RWPE2 (cell line): ENCODE results near the gene RAB35.

ENCODE experiments used
- ATAC-seq: fragments of 200-7000 bp; cut with Tn5 transposase; 3 replicates; pipeline ENCODE4 v1.9.1; 2021; ENCODE audit warnings: low read depth
- DNase-seq: peaks from one replicate; pipeline ENCODE4 v3.0.0-alpha.2; 2020; ENCODE audit warnings: low spot score
- H3K27ac ChIP-seq: fragments of 450-650 bp; 2 replicates; pipeline ENCODE4 v1.5.1; 2017; ENCODE audit warnings: mild to moderate bottlenecking; ENCODE audit not compliant: poor library complexity, severe bottlenecking
- H3K27me3 ChIP-seq: fragments of 250-450 bp; sonication (Bioruptor Pico); 2 replicates; pipeline ENCODE4 v1.5.1; 2021; ENCODE audit warnings: mild to moderate bottlenecking, moderate library complexity; ENCODE audit not compliant: insufficient read depth, poor library complexity, severe bottlenecking
- H3K36me3 ChIP-seq: fragments of 250-450 bp; sonication (Bioruptor Pico); 2 replicates; pipeline ENCODE4 v1.5.1; 2020; ENCODE audit warnings: low read depth, mild to moderate bottlenecking, moderate library complexity
- H3K4me1 ChIP-seq: fragments of 250-450 bp; sonication (Bioruptor Pico); 2 replicates; pipeline ENCODE4 v1.5.1; 2021; ENCODE audit warnings: mild to moderate bottlenecking, moderate library complexity; ENCODE audit not compliant: insufficient read depth, poor library complexity, severe bottlenecking
- H3K4me3 ChIP-seq: fragments of 250-450 bp; sonication (Bioruptor Pico); 2 replicates; pipeline ENCODE4 v1.5.1; 2021; ENCODE audit warnings: mild to moderate bottlenecking, moderate library complexity; ENCODE audit not compliant: severe bottlenecking
- H3K9me3 ChIP-seq: fragments of 250-450 bp; sonication (Bioruptor Pico); 2 replicates; pipeline ENCODE4 v1.5.1; 2021; ENCODE audit warnings: mild to moderate bottlenecking, moderate library complexity; ENCODE audit not compliant: severe bottlenecking
- TF ChIP-seq, protein P1 (sequence below): fragments of 450-650 bp; IDR thresholded peaks from one replicate; pipeline ENCODE4 v1.5.1; 2017; ENCODE audit warnings: mild to moderate bottlenecking, moderate library complexity; ENCODE audit not compliant: poor library complexity, severe bottlenecking

Gene RAB35

DNA sequence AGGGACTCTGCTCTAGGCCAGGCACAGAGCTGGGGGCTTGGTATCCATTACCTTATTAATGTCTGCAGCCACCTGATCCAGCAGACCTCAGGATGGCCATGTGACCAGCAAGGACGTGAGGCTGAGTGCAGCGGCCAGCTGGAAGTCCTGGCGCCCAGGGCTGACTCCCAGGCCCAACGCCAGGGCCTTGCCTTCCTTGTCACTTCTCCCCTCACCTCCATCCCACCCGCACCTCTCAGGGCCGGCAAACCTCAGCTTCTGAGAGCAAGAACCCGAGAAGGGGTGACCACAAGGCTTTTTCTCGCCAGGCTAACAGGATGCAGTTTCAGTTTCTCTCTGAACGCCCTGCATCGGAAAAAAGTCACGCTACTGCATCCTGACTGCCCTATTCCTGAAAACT lies 15.4 kb downstream of the RAB35 start:
- H3K4me1 ChIP-seq: no peaks in the 10 kb centered on the region
- ATAC-seq (no peak), DNase-seq (no peak)
- no peak overlapping the region for H3K4me3 ChIP-seq
- no peaks in the 10 kb centered on the region for H3K27me3 ChIP-seq
- H3K27ac ChIP-seq: no peak overlapping the region
- H3K36me3 ChIP-seq: peaks cover 43% of the 10 kb centered on the region
- no peaks in the 10 kb centered on the region for H3K9me3 ChIP-seq
- TF ChIP-seq, protein P1, sequence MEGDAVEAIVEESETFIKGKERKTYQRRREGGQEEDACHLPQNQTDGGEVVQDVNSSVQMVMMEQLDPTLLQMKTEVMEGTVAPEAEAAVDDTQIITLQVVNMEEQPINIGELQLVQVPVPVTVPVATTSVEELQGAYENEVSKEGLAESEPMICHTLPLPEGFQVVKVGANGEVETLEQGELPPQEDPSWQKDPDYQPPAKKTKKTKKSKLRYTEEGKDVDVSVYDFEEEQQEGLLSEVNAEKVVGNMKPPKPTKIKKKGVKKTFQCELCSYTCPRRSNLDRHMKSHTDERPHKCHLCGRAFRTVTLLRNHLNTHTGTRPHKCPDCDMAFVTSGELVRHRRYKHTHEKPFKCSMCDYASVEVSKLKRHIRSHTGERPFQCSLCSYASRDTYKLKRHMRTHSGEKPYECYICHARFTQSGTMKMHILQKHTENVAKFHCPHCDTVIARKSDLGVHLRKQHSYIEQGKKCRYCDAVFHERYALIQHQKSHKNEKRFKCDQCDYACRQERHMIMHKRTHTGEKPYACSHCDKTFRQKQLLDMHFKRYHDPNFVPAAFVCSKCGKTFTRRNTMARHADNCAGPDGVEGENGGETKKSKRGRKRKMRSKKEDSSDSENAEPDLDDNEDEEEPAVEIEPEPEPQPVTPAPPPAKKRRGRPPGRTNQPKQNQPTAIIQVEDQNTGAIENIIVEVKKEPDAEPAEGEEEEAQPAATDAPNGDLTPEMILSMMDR: no peak

DNA sequence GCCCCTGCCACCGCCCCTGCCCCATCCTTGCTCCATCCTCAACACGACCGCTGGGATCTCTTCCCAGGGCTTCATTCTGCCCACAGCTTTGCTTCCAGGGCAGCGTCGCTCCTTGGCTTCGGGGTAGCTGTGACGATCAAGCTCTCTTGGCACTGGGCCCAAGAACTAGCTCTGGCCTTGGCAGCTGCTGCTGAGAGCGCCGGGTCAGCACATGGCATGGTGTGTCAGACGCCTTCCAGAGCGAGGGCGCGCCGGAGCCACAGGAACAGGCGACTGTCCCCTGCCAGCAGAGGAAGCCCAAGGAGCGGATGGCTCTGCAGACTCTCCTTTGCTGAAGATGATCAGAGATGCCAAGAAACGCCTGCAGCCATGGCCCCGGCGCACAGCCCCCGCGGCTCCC lies 15.9 kb downstream of the RAB35 start:
- Histone ChIP-seq H3K36me3 (peaks cover 44% of the 10 kb centered on the region), H3K9me3 (no peaks in the 10 kb centered on the region), H3K4me1 (no peaks in the 10 kb centered on the region), H3K27me3 (no peaks in the 10 kb centered on the region), H3K4me3 (no peak overlapping the region), H3K27ac (no peak overlapping the region)
- no peak for ATAC-seq
- TF ChIP-seq, protein P1: no peak
- DNase-seq: no peak

DNA sequence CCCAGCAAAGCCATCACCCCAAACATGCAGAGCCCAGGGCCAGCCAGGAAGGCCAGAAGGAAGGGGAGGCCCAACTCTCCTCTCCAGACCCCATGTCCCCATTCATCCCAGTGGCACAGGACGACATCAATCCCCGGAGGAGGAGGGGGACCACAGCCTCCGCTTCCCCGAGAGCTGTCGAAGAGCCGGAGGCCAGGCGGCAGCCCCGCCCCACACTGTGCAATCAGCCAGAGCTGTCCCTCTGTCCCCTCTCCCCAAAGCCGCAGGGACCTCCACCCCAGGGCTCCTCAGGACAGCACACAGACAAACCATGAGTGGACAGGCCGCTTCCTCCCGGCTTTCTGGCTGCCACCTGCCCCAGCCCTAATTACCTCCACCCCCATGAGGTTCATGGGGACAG lies 16.8 kb downstream of the RAB35 start:
- H3K36me3 ChIP-seq: peaks cover 39% of the 10 kb centered on the region
- no peaks in the 10 kb centered on the region for H3K27me3 ChIP-seq
- H3K4me1 ChIP-seq: no peaks in the 10 kb centered on the region
- ATAC-seq (no peak), DNase-seq (no peak)
- H3K27ac ChIP-seq: no peak overlapping the region
- no peak overlapping the region for H3K4me3 ChIP-seq
- TF ChIP-seq, protein P1: no peak
- no peaks in the 10 kb centered on the region for H3K9me3 ChIP-seq

DNA sequence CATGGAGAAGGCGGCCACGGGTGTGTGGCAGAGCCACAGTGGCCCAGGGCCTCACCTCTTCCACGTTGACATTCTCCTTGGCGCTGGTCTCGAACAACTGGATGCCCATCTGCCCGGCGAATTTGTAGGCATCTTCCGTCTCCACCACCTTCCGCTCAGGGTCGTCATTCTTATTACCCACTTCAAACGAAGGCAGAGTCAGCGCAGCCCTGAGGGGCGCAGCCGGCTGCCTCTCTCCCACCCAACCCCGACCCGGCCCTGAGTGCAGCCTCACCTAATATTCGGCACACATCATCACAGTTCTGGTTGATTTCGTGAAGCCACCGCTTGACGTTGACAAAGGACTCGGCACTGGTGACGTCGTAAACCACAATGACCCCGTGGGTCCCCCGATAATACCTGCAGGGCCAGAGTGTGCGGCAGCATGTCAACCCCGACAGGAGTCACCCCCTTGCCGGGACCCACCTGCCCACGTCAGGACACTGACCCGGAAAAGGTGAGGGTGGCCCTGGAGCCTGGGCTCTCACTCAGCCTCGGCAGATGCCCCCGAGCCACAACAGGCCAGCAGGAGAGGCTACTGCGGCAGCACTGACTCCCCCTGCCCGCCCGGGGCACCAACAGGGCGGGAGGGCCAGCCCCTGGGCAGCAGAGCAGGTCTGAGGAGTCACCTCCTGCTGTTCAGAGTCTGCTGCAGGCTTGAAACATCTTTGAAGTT lies 17.6 kb downstream of the RAB35 start:
- TF ChIP-seq, protein P1: no peak
- H3K9me3 ChIP-seq: no peaks in the 10 kb centered on the region
- no peak overlapping the region for H3K27ac ChIP-seq
- H3K36me3 ChIP-seq: peaks cover 42% of the 10 kb centered on the region
- H3K27me3 ChIP-seq: no peaks in the 10 kb centered on the region
- no peaks in the 10 kb centered on the region for H3K4me1 ChIP-seq
- DNase-seq: no peak
- H3K4me3 ChIP-seq: no peak overlapping the region
- ATAC-seq: no peak

DNA sequence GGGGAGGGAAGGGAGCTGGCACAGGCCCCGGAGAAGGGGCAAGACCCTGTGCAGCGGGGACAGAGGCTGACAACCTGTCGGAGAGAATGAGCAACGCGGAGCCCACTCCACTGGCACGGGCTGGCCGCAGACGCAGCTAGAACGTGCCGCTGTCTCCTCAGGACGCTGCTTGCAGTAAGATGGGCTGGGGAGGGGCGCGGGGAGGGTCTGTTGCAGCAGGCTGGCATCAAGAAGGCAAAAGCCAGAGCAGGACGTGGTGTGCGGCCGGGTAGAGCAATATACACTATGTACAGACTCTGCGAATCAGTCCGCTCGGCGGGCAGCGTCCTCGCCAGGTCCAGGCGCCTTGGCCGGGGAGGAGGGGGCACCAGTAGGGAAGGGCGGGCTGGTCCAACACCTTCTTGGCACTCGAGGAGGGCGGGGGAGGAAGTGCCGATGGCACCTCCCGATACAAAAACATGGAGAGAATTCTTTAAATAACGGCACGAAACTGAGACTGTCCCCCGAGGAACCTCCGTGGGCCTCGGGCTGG lies 19.8 kb downstream of the RAB35 start:
- no peak overlapping the region for H3K27ac ChIP-seq
- H3K36me3 ChIP-seq: peaks cover 31% of the 10 kb centered on the region

More for the DNA sequence above, 19.8 kb downstream of the RAB35 start:
- DNase-seq: no peak
- H3K9me3 ChIP-seq: no peaks in the 10 kb centered on the region
- TF ChIP-seq, protein P1: no peak
- no peaks in the 10 kb centered on the region for H3K4me1 ChIP-seq
- no peak overlapping the region for H3K4me3 ChIP-seq
- H3K27me3 ChIP-seq: no peaks in the 10 kb centered on the region
- no peak for ATAC-seq
